SW480 (cell line): Measurements from ENCODE around the gene PPP1R14C.

Source experiments
- DNase-seq: peaks from one replicate; pipeline ENCODE4 v3.0.0-alpha.2; 2016; ENCODE audit warnings: low spot score

Gene PPP1R14C

GRCh38 chr6:150195996-150196417 is 53.2 kb downstream of the PPP1R14C start:
- DNase-seq: no peak

DNA sequence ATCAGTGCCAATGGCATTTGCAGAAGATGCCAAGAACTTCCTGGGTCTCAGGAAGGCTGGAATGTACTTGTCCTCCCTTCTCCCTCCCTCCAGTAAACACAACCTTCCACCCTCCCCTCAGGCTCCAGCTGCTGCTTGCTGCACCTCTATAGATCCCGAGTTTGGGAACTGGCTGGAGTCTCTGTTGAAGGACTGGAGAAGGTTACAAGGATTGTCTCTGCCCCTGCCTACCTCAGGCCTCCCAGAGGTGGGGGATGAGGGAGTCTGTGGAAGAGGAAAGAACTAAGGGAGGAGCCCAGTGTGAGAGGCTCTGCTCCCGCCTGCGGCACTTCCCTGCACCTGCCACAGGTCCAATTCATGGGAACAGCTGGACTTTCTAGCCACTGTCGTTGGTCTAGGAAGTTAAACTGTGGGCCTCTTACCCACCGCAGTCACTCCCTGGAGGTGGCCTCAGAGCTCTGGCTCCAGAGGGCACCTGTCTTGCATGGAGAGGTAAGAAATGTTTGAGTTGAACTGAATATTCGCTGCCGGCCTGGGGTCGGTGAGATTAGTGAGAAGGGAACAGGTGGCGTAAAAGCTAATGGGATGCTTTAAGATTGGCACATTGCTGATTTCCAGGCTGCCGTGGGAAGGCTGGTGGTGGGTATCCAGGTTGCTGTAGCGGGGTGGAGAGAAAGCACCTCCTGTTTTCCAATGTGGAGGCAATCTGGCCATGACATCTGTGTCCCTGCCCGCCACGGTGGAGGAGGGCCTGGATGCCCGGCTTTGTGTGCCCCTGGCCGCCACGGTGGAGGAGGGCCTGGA is 54.3 kb downstream of the PPP1R14C start:
- DNase-seq: no peak

DNA sequence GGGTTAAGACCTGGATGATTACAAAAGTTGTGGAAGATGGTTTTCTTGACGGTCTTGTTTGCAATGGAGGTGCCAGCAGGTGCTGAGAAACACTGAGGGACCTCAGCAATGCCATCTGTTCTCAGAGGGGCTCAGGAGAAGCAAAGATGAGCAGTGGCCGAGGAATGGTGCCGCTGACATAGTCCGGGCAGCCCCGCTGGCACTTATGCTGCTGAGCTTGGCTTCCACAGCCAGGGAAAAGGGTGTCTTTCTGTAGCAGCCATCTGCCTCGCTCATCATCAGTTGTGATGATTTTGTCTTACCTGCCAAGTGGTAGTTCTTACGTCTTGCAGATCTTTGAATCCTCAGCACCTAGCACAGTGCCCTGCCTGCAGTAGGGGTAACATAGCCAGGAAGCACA is 55.7 kb downstream of the PPP1R14C start:
- no peak for DNase-seq

DNA sequence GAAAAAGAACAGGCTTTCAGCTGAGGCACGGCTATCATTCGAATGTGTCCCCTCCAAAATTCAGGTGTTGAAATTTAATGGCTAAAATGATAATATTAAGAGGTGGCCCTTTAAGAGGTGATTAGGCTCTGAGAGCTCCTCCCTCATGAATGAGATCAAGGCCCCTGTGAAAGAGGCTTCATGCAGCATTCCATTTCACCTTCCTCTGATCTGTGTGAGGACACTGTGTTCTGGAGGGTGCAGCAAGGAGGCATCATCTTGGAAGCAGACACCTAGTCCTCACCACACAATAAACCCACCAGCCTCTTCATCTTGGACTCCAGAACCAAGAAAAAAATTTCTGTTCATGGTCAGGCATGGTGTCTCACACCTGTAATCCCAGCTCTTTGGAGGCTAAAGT is 56.4 kb downstream of the PPP1R14C start:
- DNase-seq: no peak

DNA sequence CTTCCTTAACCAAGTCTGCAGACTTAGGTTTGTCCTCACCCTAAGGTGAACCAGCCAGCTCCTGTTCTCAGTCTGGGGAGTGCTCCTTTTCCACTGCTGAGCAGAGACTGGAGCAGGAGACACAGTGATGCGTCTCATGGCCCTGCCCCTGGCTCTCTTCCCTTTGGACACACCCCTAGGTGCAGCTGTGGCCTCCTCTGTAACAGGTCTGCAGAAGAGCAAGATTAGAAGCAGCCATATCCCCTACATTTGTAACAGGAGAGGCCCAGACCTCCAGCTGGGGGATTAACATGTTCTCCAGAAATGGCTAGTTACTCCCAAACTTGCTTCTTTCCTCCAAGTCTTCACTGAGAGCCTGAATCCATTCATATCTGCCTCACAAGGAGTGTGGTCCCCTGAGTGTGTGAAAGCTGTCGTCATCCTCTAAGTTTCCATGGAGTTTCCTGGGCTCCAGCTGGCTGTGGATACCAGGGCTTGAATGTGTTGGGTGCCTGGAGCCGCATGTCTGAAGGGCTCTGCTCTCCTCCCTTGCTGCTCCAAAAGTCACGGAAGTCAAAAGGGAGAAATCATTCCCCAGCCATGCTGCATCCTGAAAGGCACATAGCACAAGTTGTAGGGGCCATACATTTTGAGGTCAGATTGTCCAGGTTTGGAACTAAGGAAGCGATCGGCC is 57.7 kb downstream of the PPP1R14C start:
- no peak for DNase-seq

DNA sequence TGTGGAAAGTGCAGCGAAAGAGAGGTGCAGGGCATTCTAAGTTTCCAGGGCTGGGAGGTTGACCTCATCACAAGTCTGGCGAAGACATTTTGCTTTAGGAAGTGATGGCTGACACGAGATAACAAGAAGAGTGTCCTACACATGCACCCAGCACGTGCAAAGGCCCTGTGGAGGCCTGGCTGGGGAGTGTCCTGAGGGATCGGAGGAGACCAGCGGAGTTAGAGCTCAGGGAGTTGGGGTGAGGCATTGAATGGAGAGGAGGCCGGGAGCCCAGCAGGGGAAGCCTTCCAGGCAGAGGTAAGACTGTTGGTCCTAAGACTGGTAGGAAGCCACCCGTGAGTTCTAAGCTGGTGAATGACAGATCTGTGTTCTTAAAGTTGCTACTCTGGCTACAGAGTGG is 58.4 kb downstream of the PPP1R14C start:
- no peak for DNase-seq

GRCh38 chr6:150201772-150202329 is 59.0 kb downstream of the PPP1R14C start:
- DNase-seq: no peak

DNA sequence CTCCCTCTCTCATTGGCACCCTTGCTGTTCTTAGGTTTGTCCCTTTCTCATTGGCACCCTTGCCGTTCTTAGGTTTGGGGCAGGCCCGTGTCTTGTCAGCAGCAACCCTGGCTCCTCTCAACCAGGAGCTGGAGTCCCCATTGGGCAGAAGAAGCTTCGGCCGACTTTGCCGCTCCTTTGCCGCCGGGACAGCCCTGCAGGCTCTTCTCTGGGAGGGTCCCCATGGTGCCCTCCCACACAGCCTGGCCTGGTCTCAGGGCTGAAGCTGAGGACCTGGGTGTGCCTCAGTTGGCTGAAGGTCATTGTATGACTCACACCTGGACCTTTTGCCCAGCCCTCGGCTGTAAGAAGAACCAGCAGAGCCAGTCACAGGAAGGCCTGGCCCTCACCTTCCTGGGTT is 59.6 kb downstream of the PPP1R14C start:
- DNase-seq: no peak

DNA sequence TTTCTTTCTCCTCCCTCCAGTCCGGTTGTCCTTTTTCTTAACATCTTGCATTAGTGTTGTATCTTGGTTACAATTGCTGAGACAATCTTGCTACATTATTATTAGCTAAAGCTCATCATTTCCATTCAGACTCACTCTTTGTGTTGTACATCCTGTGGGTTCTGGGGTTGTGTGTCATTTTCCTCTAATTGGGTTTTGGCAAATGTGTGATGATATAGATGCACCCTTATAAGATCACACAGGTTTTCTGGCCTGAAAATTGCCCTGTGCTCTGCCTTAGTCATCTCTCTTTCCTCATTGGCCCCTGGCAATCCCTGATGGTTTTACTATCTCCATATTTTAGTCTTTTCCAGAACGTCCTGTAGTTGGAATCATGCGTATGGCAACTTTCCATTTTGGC is 60.1 kb downstream of the PPP1R14C start:
- DNase-seq: no peak

DNA sequence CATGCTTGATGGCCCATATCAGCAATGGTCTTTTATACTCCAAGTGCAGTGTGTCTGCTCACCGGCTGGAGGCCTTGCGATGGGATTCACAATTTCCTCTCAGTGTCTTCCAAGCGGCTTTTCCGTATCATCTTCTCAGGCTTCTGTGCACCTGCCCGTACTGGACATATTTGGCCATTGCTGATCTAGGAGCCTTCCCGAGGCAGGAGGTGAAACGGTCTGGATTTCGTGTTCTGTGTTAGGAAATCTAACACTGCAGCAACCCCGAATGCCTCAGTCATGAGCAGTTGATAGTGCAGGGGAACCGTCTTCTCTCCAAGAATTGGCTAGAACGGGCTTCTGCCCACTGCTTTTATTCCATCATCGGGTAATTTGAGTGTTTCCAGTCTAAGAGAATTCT is 60.5 kb downstream of the PPP1R14C start:
- no peak for DNase-seq

GRCh38 chr6:150203871-150204545 is 61.2 kb downstream of the PPP1R14C start:
- no peak for DNase-seq

GRCh38 chr6:150204705-150205472 is 62.0 kb downstream of the PPP1R14C start:
- DNase-seq: no peak

DNA sequence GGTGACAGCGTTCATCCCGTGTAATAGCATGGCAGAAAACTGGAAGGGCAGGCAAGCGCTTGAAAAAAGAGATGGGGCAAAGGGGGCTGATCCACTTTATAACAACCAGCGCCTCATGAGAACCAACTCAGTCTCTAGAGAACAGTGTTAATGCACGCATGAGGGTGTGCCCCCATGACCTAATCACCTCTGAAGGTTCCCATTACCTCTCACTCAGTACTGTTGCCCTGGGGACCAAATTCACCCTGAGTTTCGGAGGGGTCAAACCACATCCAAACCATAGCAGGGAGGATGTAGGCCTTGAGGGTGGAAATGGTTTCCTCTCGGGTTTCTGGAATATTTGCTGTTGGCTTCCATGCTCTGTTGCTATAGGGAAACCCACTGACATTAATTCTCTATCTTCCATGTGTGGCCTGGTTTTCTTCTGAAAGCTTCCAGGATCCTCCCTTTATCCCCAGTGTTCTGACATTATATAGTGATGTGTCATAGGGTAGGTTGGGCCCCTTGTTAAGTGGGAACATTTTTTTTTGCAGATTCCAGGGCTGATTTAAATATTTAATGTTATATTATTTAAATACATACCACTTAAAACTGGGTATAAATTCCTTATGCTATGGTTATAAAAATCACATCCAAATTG is 65.2 kb downstream of the PPP1R14C start:
- DNase-seq: peak; percentile 45

- peak; percentile 72 for DNase-seq
These were observed 65.9 kb downstream of the PPP1R14C start for GRCh38 chr6:150208611-150209352.

DNA sequence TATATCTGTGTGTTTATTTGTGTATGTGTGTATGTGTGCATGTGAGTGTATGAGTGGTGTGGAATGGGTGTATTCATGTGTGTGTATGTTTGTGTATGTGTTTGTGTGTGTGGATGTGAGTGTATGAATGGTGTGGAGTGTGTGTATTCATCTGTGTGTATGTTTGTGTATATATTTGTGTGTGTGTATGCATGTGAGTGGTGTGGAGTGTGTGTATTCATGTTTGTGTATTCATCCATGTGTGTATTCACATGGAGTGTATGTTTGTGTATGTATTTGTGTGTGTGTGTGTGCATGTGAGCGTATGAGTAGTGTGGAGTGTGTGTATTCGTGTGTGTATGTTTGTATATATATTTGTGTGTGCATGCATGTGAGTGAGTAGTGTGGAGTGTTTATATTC is 66.6 kb downstream of the PPP1R14C start:
- DNase-seq: no peak

- no peak for DNase-seq
These were observed 69.1 kb downstream of the PPP1R14C start for GRCh38 chr6:150211700-150212511.

GRCh38 chr6:150212778-150213177 is 69.9 kb downstream of the PPP1R14C start:
- no peak for DNase-seq

- DNase-seq: no peak
These were observed 70.5 kb downstream of the PPP1R14C start for GRCh38 chr6:150213301-150213700.

- DNase-seq: no peak
These were observed 71.5 kb downstream of the PPP1R14C start for GRCh38 chr6:150214310-150214709.
